CD4-positive, alpha-beta T cell treated with Interleukin-6 at 100 ng/mL for 8 hours (primary cell): ENCODE data around the gene CCDC86.

Source experiments
- DNase-seq: peaks from one replicate; pipeline ENCODE4 v3.0.0-alpha.2; 2020; ENCODE audit warnings: mixed read lengths, low spot score

The CCDC86 gene

GRCh38 chr11:60852982-60853950 is 11.4 kb downstream of the CCDC86 start:
- DNase-seq = no peak

GRCh38 chr11:60854140-60854846 is 12.4 kb downstream of the CCDC86 start:
- DNase-seq = no peak

GRCh38 chr11:60854847-60855725 is 13.2 kb downstream of the CCDC86 start:
- DNase-seq = no peak

GRCh38 chr11:60855726-60856633 is 14.1 kb downstream of the CCDC86 start, which contains the start of gene PTGDR2:
PTGDR2 (minus strand) TSS chr11:60855950; CDS start chr11:60853722, 2,228 bp downstream.
- no peak for DNase-seq

- no peak for DNase-seq
These were observed 15.7 kb downstream of the CCDC86 start for GRCh38 chr11:60857378-60858232.

- no peak for DNase-seq
These were observed 16.3 kb downstream of the CCDC86 start for GRCh38 chr11:60858236-60858635.

- no peak for DNase-seq
These were observed 17.0 kb downstream of the CCDC86 start for GRCh38 chr11:60858731-60859464.

GRCh38 chr11:60859616-60860250 is 17.8 kb downstream of the CCDC86 start:
- no peak for DNase-seq

- DNase-seq = no peak
These were observed 19.0 kb downstream of the CCDC86 start for GRCh38 chr11:60860943-60861342.

- DNase-seq = no peak
These were observed 20.3 kb downstream of the CCDC86 start for GRCh38 chr11:60862171-60862570.

- DNase-seq = no peak
These were observed 21.9 kb downstream of the CCDC86 start for GRCh38 chr11:60863550-60864521.

- no peak for DNase-seq
These were observed 23.1 kb downstream of the CCDC86 start for GRCh38 chr11:60864856-60865513.

- no peak for DNase-seq
These were observed 25.3 kb downstream of the CCDC86 start, which contains the start of gene ZP1 for GRCh38 chr11:60866911-60867870. ZP1 (plus strand) TSS chr11:60867542; CDS start chr11:60867562, 20 bp downstream.

- DNase-seq = no peak
These were observed 26.2 kb downstream of the CCDC86 start for GRCh38 chr11:60867871-60868681.
